ENCODE measurements around the gene IL17A.
"Not testable (repeated sequence)": the region's sequence is repeated elsewhere in the genome, so short reads cannot be mapped to it uniquely, and the experiment has no call there.

IL17A gene

GRCh38 chr6:52164319-52165094, 21.7 kb upstream of the IL17A start:
- no peak for DNase-seq

- no peak for DNase-seq
Observed at GRCh38 chr6:52167267-52167666, 18.9 kb upstream of the IL17A start.

GRCh38 chr6:52168351-52168750, 17.8 kb upstream of the IL17A start:
- not testable (repeated sequence) for DNase-seq

- no peak for DNase-seq
Observed at GRCh38 chr6:52174118-52174517, 12.1 kb upstream of the IL17A start.

GRCh38 chr6:52176550-52176949, 9.6 kb upstream of the IL17A start:
- no peak for DNase-seq

GRCh38 chr6:52177961-52178360, 8.2 kb upstream of the IL17A start:
- DNase-seq = no peak

- no peak for DNase-seq
Observed at GRCh38 chr6:52180787-52181558, 5.2 kb upstream of the IL17A start.

- DNase-seq = no peak
Observed at GRCh38 chr6:52183131-52183713, 3.0 kb upstream of the IL17A start.

GRCh38 chr6:52186480-52186879, 305 bp downstream of the IL17A start:
- DNase-seq = no peak

- DNase-seq = no peak
Observed at GRCh38 chr6:52187098-52187497, 923 bp downstream of the IL17A start.

- DNase-seq = no peak
Observed at GRCh38 chr6:52189974-52190373, 3.8 kb downstream of the IL17A start.

GRCh38 chr6:52190409-52190808, 4.2 kb downstream of the IL17A start:
- DNase-seq = no peak

GRCh38 chr6:52191824-52192223, 5.6 kb downstream of the IL17A start:
- no peak for DNase-seq

- DNase-seq = no peak
Observed at GRCh38 chr6:52195886-52196285, 9.7 kb downstream of the IL17A start.

GRCh38 chr6:52200088-52200487, 13.9 kb downstream of the IL17A start:
- DNase-seq = not testable (repeated sequence)

GRCh38 chr6:52201046-52201445, 14.9 kb downstream of the IL17A start:
- DNase-seq = no peak

- no peak for DNase-seq
Observed at GRCh38 chr6:52201493-52201892, 15.3 kb downstream of the IL17A start.

GRCh38 chr6:52207066-52207465, 20.9 kb downstream of the IL17A start:
- no peak for DNase-seq

GRCh38 chr6:52208612-52209011, 22.4 kb downstream of the IL17A start:
- DNase-seq = no peak

- DNase-seq = no peak
Observed at GRCh38 chr6:52209770-52210169, 23.6 kb downstream of the IL17A start.

GRCh38 chr6:52210227-52210626, 24.1 kb downstream of the IL17A start:
- no peak for DNase-seq

GRCh38 chr6:52213127-52213526, 27.0 kb downstream of the IL17A start:
- DNase-seq = no peak

- no peak for DNase-seq
Observed at GRCh38 chr6:52215787-52216186, 29.6 kb downstream of the IL17A start.
